ENCODE results near the gene SPEN.

SPEN gene, protein sequence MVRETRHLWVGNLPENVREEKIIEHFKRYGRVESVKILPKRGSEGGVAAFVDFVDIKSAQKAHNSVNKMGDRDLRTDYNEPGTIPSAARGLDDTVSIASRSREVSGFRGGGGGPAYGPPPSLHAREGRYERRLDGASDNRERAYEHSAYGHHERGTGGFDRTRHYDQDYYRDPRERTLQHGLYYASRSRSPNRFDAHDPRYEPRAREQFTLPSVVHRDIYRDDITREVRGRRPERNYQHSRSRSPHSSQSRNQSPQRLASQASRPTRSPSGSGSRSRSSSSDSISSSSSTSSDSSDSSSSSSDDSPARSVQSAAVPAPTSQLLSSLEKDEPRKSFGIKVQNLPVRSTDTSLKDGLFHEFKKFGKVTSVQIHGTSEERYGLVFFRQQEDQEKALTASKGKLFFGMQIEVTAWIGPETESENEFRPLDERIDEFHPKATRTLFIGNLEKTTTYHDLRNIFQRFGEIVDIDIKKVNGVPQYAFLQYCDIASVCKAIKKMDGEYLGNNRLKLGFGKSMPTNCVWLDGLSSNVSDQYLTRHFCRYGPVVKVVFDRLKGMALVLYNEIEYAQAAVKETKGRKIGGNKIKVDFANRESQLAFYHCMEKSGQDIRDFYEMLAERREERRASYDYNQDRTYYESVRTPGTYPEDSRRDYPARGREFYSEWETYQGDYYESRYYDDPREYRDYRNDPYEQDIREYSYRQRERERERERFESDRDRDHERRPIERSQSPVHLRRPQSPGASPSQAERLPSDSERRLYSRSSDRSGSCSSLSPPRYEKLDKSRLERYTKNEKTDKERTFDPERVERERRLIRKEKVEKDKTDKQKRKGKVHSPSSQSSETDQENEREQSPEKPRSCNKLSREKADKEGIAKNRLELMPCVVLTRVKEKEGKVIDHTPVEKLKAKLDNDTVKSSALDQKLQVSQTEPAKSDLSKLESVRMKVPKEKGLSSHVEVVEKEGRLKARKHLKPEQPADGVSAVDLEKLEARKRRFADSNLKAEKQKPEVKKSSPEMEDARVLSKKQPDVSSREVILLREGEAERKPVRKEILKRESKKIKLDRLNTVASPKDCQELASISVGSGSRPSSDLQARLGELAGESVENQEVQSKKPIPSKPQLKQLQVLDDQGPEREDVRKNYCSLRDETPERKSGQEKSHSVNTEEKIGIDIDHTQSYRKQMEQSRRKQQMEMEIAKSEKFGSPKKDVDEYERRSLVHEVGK (N-terminal part only)

DNA sequence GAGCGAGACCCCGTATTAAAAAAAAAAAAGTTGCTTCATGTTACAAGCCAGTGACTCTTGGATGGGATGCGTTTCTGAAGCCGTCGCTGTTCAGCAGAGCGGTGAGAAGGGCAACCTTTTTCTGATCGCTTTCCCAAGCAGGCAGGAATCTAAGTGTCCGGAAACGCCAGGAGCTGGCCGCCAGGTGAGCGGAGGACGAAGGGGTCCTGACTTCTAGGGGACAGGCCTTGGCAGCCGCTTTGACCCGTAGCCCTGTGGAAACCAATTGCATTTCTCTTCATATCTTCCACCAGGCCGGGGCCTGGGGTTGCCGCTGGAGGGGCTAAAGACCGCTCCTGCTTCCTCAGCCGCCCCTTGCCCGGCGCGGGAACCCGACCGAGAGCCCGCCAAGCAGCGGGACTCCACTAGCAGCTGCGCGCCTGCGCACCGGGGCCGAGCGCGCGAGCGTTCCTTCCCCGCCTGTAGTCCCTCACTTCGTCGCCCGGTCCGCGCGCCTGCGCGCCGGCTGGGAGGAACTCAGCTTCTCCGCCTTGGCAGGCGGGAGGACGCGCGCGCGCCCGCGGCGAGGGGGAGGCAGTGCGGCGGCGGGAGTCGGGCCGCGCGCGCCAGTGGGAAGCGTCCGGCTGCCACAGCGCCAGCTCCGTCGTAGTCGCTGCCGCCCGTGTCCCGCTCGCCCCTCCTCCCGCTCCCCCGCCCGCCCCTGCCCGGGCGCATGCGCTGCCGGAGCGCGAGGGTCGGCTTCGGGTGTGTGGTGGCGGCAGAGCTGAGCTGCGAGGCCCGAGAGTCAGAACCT, at the start of gene SPEN:
Gene SPEN, plus strand, starts transcription at position 608 of the 793 bp plus-strand sequence. CDS start 361 bp downstream, outside the sequence.
- no peak for TF ChIP-seq CTCF (IDR thresholded peaks at IDR 0.05; ENCODE audit: low read depth, low read length, missing control alignments)
- DNase-seq (ENCODE audit: low read depth): peak; percentile 89
- in situ Hi-C loops (cut with HindIII; ENCODE audit: low sequenced_read_pairs): no loop called here
- peak within 1 kb of the TSS; percentile 90 for H3K4me3 ChIP-seq (ENCODE audit: low read depth, low read length)

DNA sequence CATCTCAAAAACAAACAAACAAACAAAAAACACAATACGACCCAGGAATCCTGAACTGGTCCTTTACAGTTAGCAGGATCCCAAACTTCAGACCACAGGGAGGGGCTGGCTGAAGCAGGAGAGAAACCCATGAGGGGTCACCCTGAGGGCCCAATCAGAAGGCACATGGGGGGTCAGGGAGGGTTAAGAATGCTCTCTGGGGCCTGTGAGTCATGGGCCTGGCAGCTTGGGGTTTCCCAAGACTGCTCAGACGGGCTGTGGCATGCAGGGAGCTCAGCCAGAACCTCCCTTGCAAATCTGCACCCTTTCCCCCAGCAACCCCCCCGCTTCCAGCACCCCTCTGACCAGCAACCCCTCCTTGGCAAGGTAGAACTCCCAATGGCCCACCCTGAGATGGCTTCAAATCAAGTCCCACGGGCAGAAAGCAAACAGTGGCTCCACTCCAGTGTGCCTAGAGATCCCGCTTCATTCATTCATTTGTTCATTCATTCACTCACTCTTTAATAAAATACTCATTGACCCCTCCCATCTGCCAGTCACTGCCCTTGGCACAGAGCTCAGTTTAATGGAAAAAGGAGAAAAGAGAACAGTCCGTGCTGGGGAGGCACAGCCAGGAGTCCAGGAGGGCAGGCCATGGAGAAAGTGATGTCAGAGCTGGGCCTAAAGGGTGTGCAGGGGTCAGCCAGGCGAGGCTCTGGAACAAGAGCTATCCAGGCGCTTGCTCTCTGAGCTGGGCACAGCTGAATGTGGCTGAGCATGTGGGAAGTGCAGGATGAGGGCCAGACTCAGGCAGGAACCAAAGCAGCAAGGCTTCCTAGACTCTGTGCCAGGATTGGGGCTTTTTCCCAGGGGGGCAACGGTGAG, 48.3 kb upstream of the SPEN start:
- no peak overlapping the region for H3K4me3 ChIP-seq (ENCODE audit: low read depth, low read length)
- no peak for TF ChIP-seq CTCF (IDR thresholded peaks at IDR 0.05; ENCODE audit: low read depth, low read length, missing control alignments)
- DNase-seq (ENCODE audit: low read depth): peak; percentile 90
- in situ Hi-C loops (cut with HindIII; ENCODE audit: low sequenced_read_pairs): no loop called here

GRCh38 chr1:15799928-15800835, 47.3 kb upstream of the SPEN start:
- no peak for TF ChIP-seq CTCF (IDR thresholded peaks at IDR 0.05; ENCODE audit: low read depth, low read length, missing control alignments)
- no peak for DNase-seq (ENCODE audit: low read depth)
- H3K4me3 ChIP-seq (ENCODE audit: low read depth, low read length): no peak overlapping the region
- in situ Hi-C loops (cut with HindIII; ENCODE audit: low sequenced_read_pairs): no loop called here

DNA sequence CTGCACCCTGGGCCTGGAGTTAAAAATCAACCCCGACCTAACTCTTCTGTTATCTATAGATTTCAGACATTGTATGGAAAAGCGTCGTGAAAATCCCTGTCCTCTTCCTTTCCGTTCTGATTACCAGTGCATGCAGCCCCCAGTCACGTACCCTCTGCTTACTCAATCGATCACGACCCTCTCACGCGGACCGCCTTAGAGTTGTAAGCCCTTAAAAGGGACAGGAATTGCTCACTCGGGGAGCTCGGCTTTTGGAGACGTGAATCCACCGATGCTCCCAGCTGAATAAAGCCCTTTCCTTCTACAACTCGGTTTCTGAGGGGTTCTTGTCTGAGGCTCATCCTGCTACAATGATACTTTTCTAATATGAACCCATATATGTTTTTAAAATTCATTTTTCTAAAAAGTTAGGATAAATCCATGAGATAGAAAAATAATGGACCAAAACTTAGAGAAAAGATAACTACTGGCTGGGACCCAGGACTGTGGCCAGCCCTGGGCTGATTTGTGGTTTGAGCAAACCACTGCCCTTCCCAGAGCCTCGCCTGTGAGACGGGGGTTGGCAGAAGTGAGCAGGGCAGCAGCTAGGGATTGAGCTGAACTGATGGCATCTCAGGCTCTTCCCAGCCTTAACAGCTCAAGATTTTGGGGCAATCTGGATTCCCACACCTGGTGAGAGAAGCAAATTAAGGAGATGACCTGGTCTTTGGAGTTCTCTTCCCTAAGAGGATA, 45.1 kb upstream of the SPEN start:
- H3K4me3 ChIP-seq (ENCODE audit: low read depth, low read length): no peak overlapping the region
- in situ Hi-C loops (cut with HindIII; ENCODE audit: low sequenced_read_pairs): no loop called here
- DNase-seq (ENCODE audit: low read depth): no peak
- TF ChIP-seq CTCF (IDR thresholded peaks at IDR 0.05; ENCODE audit: low read depth, low read length, missing control alignments): no peak

All from astrocyte of the cerebellum (primary cell).